ENCODE results near the gene C1orf216. TPM values are rescaled to one million over a fixed set of nuclear protein-coding genes. Genes with fewer than 3 reads are reported as not detected.

The C1orf216 gene
- total and polyA plus RNA-seq, 10 of the 15 experiments (the other 5 are each of a cell fraction or from before 2014, with no cell fraction given): 2.9 to 17.2 (median 11.3) TPM

GRCh38 chr1:35737120-35737519, 18.4 kb upstream of the C1orf216 start:
- no peaks in the 10 kb centered on the region for H4K20me1 ChIP-seq (ENCODE audit: control insufficient read depth, insufficient read depth)
- ChIA-PET POLR2A (interaction anchor here (1.3 kb wide), 1 partner anchor 31 kb away, joined by 3 read pairs; no protein-coding TSS in a partner anchor), RAD21 (ENCODE audit: unreplicated experiment) (interaction anchor here (0.7 to 2.7 kb wide), 2 partner anchors 10 to 198 kb away, joined by 3 to 7 read pairs; no protein-coding TSS in a partner anchor), CTCF (interaction anchor here (0.8 to 2.9 kb wide), 6 partner anchors 9 to 286 kb away, joined by 3 to 23 read pairs (median 6); no protein-coding TSS in a partner anchor), SMC1A (ENCODE audit: uncharacterized antibody, unreplicated experiment) (interaction anchor here (1.2 to 3.1 kb wide), 4 partner anchors 10 to 158 kb away, joined by 3 to 14 read pairs (median 4); partner anchors contain the start of gene CLSPN)
- no peak for ATAC-seq
- H3K27me3 ChIP-seq (replicated peaks in 1 of 2; ENCODE audit: control insufficient read depth in 2 of 2, insufficient read depth in 2 of 2, low read length in 1 of 2): no peaks in the 10 kb centered on the region
- H3K9me3 ChIP-seq (replicated peaks; ENCODE audit: control insufficient read depth, insufficient read depth, low read length): no peaks in the 10 kb centered on the region
- intact Hi-C loops (cut with micrococcal nuclease; ENCODE audit: unreplicated experiment) (no loop called here), in situ Hi-C loops (cut with MboI) (no loop called here)
- H2AFZ ChIP-seq (ENCODE audit: control insufficient read depth, low read depth, low read length): no peak overlapping the region
- no peak for FAIRE-seq
- H3K36me3 ChIP-seq (ENCODE audit: control insufficient read depth in 2 of 2, insufficient read depth in 2 of 2, low read length in 1 of 2): peaks cover 0 to 16% of the 10 kb centered on the region in 2 experiments
- no peak overlapping the region for H3K4me3 ChIP-seq
- peaks cover 3% of the 10 kb centered on the region; the same call in 1 of the 2 replicates for H3K4me1 ChIP-seq (ENCODE audit: control insufficient read depth, insufficient read depth, low read length)
- H3K4me2 ChIP-seq (ENCODE audit: control insufficient read depth, insufficient read depth): no peak overlapping the region
- H3K9ac ChIP-seq (ENCODE audit: control insufficient read depth, insufficient read depth, low read length): no peak overlapping the region
- 40% methylated on average over 1 of the region's 1 CpG for WGBS (ENCODE audit: insufficient coverage, insufficient replicate concordance, low lambda C conversion rate, missing lambda C conversion rate)
- TF ChIP-seq SP1 (IDR thresholded peaks at IDR 0.05; ENCODE audit: low read depth, low read length) (no peak), E2F4 (IDR thresholded peaks at IDR 0.05; ENCODE audit: low read depth, low read length) (no peak), SRF (IDR thresholded peaks at IDR 0.05; ENCODE audit: low read depth in 2 of 2, low read length in 2 of 2) (no peak), MXI1 (IDR thresholded peaks at IDR 0.05; ENCODE audit: low read depth, low read length) (no peak), FOS (IDR thresholded peaks at IDR 0.05; ENCODE audit: borderline replicate concordance, extremely low read depth, insufficient read length) (no peak), HDAC2 (IDR thresholded peaks at IDR 0.05) (no peak), RB1 (IDR thresholded peaks at IDR 0.05; ENCODE audit: borderline replicate concordance) (no peak), ZBTB33 (IDR thresholded peaks at IDR 0.05) (no peak), ELK1 (IDR thresholded peaks at IDR 0.05; ENCODE audit: low read depth, low read length) (no peak), MEF2A (IDR thresholded peaks at IDR 0.05; ENCODE audit: insufficient read depth, low read depth, low read length) (no peak), NR2C1 (IDR thresholded peaks at IDR 0.05) (no peak), MYB (IDR thresholded peaks at IDR 0.05; ENCODE audit: borderline replicate concordance, low read depth, low read length) (no peak), IRF4 (IDR thresholded peaks at IDR 0.05; ENCODE audit: low read depth, low read length) (no peak), IKZF2 (IDR thresholded peaks at IDR 0.05) (no peak), GABPA (IDR thresholded peaks at IDR 0.05; ENCODE audit: low read depth) (no peak), MTA3 (IDR thresholded peaks at IDR 0.05; ENCODE audit: borderline replicate concordance, low read length) (no peak)
- no peak for DNase-seq (ENCODE audit: low read depth, low spot score)
- no TSS peak for BruUV-seq (replicated peaks)
- H3K27ac ChIP-seq (ENCODE audit: control insufficient read depth, insufficient read depth): no peak overlapping the region
- no peaks in the 10 kb centered on the region for H3K79me2 ChIP-seq (ENCODE audit: control insufficient read depth, insufficient read depth, low read length)
